Inflammatory macrophage (primary cell): ENCODE data around the gene SIAH2.
"Not testable (repeated sequence)": the region's sequence is repeated elsewhere in the genome, so short reads cannot be mapped to it uniquely, and the experiment has no call there.

Experiments
- DNase-seq, 2 donors: peaks; one replicate each; pipeline ENCODE4 v3.0.0-alpha.2; 2020 to 2022
- total RNA-seq, 18 experiments: gene quantifications; one replicate each; lab custom pipeline; 2026; ENCODE audit warnings: mixed read lengths in 6 of 18, inconsistent platforms in 2 of 18; lab: John Stamatoyannopoulos, UW

Gene SIAH2, protein sequence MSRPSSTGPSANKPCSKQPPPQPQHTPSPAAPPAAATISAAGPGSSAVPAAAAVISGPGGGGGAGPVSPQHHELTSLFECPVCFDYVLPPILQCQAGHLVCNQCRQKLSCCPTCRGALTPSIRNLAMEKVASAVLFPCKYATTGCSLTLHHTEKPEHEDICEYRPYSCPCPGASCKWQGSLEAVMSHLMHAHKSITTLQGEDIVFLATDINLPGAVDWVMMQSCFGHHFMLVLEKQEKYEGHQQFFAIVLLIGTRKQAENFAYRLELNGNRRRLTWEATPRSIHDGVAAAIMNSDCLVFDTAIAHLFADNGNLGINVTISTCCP
- 18.3 to 158 (median 25.1) reads per million in 18 experiments for total RNA-seq

DNA sequence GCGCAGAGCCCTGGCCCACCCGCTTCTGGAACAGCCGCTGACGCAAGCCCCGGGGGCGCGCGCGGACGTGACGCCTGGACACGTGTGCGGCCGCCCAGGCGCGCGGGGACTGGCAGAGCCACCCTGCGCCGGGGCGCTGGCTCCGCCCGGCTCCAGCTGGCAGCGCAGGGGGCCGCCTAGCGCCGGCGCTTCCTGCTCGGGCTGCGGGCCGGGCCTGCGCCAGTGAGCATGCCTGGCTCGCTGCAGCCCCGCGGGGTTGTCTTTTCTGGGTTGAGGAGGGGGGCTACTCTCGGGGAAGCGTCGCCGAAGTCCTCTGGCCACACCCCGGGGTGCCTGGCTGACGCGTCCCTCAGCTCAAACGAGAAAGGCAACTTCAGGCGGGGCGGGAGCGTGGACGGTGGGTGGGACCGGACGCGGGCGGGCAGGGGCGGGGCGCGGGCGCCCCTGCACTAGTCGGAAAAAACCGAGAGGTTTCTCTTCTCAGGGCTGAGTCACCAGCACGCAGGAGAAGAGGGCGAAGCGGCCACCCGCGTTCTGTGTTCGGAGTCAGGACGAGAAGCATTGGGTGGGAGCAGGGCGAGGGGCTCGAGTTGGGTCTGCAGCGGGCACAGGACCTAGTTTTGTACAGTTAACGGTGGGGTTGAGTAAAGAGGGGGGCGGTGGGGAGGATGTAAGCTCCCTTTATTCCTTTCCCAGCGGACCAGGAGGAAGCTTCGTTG, at the start of gene SIAH2:
Gene SIAH2, minus strand, starts transcription at position 48 of the 719 bp plus-strand sequence. CDS start 320 bp downstream, outside the sequence.
- peak; percentile 92 to 97 for DNase-seq

DNA sequence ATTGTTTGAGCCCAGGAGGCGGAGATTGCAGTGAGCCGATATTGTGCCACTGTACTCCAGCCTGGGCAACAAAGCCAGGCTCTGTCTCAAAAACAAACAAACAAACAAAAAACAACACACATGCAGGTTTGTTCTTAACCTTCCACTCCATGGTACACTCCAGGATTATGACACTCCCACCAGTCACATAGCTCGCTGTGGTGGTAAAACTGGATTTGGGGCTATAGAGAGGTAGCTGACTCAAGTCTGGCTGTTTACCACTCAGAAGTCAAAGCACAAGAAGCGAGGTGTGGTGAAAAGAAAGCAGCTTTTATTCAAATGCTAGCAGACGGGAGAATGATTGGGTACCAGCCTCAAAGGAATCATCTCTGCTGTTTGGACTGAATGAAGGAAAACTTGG, 49.0 kb upstream of the SIAH2 start:
- no peak for DNase-seq

DNA sequence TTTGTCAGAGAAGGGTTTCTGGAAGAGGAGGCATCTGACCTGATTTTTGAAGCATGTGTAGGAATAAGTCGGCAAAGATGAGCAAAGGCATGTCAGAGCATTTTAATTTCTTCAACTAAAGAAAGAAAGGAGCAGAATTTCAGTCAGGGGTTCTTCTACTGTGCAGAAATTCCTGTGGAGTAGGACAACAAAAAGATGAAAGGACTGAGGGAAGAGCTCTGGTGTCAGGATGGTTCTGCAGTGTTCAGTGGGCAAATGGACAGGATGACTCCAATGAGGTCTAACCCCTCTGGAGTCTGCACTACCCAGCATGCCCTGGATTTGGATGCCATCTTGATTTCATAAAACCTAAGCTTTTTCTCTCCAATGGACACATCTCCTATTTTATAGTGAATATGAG, 47.7 kb upstream of the SIAH2 start:
- no peak for DNase-seq

DNA sequence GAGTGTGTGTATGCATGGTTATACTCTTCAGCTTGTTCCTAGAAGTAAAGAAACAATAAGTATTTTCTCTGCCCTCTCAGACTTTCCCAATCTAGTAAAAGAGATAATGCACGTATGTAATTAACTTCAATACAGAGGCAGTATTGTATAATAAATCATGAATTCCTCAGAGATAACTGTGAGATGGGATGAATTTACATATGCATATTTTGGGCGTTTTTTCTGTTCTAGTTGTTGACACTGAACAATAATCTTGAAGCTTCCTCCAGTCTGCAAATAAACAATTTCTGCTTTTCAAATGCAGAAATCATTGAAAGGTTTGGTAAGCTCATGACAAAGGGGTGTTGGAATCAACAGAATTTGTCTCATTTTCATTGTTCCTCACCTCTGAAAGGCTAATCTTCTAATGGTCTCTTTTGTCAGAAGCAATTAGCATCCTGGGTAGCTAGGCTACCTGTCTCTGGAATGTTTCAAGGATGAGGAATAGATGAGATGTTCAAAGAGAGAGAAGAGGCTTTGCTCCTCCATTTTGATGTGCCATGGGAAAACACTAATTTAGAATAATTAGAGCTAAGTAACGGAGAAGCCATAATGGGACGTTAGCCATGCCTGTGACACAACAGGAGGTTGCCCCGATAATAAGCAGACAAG, 43.3 kb upstream of the SIAH2 start:
- DNase-seq, result no peak

DNA sequence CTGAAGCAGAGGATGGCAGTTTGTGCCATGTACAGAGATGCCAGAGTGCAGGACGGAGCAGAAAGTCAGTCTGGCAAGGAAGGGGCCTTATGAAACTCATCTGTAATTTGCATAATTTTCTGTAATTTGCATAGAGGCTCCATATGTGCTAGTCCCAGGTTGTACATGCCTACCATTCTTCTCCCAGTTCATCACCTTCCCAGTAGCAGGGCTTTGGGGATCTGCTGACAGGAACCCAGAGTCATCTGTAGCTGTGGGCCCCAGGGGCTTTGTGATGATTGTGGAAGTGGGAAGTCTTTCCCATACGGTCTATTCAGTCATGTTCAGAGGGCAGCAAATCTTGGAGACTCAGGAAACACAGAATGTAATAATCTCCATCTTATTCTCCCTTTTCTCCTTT, 42.4 kb upstream of the SIAH2 start:
- DNase-seq, result no peak

DNA sequence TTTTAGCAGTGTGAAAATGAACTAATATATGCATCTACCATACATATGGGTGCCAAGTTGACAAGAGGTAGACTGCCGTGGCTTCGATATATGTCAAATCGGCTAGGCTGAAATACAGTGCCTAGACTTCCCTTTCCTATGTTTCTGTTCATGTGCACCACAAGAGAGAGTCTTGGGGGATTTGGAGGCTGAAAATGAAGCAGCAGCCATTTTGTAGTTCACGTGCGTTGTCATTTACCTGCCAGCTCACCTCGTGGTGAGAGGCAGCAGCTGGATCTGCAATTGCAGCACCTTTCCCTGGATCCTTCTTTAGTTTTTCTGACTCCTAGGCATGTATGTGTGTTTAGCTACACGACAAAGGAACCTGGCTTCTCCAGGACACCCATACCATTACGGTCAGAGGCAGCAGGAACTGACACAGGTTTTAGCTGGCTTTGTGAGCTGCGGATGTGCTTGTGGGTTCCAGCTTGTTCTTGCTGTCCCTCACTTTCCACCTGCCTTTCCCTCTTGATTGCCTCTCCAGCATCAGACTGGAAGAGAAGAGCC, 40.5 kb upstream of the SIAH2 start:
- DNase-seq, result no peak

DNA sequence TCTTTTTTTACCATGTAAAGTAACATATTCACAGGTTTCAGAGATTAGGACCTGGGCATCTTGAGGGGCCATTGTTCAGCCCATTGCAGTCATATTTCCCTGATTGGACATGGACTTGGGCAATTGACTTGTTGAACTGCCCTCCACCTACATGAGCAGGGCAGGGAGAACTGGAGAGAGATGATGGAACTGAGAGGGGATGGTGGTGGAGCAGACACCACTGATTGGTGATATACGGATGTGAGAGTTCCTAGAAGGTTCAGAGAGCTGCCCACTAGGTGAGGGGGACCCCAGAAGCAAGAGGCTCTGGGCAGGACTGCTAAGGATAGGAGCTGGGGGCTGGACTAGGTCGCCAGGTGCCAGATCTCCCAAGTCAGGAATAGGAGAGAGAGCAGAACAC, 37.8 kb upstream of the SIAH2 start:
- DNase-seq, result no peak

DNA sequence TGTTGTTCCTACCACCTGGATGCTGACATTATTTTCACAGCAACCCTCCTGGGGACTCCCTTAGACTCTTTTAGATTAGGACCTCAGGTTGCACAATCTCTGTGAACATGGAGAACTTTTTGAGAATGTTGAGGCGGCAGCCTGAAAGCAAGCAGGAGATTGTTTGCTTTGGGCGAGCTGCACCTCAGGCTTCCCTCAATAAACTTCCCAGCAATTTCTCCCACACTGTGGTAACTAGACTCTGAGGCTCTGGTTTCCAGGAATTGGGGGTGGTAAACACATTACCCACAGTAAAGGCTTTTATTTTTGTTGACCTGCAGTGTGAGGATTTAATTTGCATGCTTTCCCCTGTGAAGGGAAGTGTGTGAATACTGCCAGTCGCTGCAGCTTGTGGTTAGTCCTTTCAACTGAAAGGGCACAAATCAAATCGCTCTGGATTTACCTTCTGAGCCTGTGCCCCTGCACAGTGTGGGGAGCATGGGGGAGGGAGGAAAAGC, 35.2 kb upstream of the SIAH2 start:
- DNase-seq, result no peak

DNA sequence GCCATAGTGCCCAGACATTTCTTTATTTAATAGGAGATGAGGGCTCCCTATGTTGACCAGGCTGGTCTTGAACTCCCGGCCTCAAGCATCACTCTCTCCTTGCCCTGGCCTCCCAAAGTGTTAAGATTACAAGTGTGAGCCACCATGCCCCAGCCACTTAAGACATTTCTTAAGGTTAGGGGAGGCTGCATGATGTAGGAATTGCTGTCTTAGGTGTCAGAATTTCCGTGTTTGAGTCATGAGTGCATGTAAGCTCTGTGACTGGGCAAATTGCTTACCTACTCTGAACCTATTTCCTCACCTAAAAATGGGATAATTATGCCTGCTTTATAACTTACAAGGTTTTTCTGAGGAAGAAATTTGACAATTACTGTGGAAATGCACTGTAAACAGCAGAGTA, 34.2 kb upstream of the SIAH2 start:
- no peak for DNase-seq

DNA sequence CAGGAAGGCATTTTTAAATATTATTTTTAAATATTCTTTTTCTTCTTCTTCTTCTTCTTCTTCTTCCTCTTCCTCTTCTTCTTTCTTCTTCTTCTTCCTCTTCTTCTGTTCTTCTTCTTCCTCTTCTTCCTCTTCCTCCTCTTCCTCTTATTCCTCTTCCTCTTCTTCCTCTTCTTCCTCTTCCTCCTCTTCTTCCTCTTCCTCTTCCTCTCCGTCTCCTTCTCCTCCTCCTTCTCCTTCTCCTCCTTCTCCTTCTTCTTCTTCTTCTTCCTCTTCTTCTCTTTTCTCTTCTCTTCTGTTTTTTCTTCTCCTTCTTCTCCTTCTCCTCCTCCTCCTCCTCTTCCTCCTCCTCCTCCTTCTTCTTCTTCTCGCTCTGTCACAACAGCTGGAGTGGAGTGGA, 33.6 kb upstream of the SIAH2 start:
- DNase-seq, result not testable (repeated sequence)

DNA sequence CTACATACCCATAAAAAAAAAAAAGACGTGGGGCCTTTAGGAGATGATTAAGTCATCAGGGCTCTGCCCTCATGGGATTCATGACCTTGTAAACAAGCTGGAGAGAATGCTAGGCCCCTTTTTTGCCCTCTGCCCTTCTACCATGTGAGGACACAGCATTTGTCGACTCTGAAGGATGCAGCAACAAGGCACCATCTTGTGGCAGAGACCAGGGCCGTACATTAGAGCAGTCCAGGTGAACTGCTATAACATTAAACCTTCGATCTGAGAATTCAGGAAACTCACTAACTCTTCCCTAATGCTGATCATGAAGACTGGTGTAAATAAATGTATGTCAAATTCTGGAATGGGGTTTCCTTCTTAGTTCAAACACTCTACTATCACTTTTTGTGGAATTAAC, 30.7 kb upstream of the SIAH2 start:
- DNase-seq, result no peak

DNA sequence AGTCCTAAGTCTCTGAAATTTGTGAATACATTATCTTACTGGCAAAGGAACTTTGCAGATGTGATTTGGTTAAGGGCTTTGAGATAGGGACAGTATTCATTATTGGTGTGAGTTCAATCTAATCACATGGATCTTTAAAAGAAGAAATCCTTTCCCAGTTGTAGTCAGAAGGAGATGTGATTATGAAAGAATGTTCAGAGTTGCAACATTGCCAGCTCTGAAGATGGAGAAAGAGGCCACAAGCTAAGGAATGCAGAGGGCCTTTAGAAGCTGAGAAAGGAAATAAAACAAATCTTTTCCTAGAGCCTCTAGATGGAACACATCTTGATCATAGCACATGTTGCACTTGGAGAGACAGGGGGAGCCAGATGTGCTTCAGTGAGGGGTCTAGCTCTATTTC, 27.7 kb upstream of the SIAH2 start:
- DNase-seq, result no peak

DNA sequence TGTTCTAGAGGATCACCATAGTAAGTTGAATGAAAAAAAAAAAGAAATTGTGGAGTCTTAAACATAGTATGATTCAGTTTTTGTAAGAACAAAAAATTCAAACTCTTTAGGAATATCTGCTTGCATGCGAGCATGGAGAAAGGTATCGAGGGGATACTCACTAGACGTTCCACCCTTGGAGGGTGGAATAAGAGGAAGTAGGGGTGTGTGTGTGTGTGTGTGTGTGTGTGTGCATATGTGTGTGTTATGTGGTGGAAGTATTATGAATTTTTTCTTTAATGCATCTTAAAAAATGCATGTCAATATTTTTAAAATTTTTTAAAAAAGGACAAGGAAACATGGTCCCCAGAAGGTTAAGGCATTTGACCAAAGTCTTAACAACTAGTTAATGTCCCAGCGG, 26.5 kb upstream of the SIAH2 start:
- peak in 1 of 2 donors; percentile 10 for DNase-seq

DNA sequence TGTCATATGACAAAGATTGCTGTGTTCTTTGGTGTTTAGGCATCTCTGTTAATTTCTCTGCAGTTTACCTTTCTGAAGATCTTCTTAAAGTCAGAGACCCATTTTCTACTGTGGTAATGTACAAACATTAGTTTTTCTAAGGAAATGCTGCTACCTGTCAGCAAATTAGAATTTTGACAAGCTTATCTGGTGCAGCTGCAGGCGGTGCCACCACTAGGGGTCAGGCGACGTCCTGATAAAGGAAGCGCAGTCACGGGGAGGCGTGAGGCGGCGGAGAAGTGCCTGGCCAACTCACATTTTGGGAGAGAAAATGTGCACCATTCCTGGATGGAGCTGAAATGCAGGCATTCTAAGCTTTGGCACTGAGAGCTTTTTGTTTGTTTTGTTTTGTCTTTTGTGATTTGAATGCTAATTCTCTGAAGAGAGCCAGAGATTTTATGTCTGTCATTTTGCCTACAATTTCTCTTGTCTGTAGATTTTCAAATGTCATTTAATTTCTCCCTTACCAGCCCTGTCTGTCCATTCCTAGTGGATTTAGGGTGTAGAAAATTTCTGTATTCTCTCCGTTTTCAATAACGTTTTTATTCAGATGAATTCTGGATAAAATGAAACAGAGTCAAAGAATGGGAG, 24.9 kb upstream of the SIAH2 start:
- peak; percentile 70 to 86 for DNase-seq

DNA sequence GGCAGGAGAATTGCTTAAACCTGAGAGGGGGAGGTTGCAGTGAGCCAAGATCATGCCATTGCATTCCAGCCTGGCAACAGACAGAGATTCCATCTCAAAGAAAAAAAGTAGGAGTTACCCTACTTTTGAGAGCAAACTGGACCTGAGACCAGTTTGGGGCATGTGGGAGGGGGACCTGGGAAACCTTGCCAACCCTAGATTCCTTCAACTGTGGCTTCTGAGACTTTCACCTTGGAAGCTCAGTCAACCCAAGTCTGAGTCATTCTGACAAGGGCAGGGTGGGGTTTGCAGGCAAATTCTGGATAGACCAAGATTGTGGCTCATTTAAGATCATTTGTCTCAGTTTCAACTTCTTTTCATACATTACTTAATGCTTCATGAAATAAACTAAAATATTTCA, 23.8 kb upstream of the SIAH2 start:
- DNase-seq, result no peak

DNA sequence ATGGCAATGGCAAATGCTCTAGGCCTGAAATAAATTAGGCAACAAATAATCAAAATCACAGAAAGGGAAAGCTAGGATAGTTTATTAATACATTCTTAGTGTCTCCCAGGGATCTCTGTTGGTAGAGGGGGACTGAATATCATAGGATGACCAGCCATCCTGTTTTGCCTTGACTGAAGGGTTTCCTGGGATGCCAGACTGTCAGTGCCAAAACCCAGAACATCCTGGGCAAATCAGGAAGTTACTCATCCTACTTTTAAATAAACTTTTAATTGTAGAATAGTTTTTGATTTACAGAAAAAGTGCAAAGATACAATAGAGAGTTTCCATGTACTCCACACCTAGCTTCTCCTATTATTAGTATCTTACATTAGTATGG, 21.8 kb upstream of the SIAH2 start:
- DNase-seq, result no peak

DNA sequence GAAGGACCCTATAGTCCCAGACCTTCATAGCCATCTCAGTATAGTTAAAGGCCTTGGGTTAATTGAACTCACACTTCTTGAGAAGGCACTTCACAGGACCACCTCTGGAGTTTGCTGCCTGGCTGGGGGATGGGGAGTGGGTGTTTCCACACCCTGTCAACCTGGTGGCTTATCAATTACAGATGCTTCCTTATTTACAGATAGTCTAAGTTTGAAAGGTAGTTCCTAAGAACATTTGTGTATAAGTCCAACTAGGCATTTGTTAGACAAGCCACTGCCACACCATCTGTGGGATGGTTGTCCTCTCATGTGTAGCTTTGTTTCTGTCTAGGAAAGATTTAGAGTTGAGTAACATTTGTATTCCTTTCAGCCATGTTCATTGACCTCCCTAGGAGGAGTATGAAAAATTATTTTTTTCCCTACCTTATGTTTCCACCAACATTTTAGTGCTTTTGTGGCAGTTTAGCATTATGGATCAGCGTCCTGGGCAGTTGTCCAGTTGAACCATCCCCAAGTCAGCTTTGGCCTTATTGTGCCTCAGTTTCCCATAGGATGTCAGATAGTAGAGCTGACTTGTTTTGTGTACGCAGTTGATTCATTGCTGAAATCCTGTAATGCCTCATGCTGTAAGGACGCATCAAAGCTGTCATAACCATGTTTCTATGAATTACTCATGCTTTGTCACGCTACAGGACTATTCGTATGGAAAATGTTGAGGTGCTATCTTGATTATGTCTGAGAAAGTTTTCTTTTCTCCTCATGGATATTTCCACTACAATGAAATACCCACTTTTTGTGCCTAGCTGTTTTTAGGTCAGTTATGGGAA, 21.2 kb upstream of the SIAH2 start:
- DNase-seq, result no peak

DNA sequence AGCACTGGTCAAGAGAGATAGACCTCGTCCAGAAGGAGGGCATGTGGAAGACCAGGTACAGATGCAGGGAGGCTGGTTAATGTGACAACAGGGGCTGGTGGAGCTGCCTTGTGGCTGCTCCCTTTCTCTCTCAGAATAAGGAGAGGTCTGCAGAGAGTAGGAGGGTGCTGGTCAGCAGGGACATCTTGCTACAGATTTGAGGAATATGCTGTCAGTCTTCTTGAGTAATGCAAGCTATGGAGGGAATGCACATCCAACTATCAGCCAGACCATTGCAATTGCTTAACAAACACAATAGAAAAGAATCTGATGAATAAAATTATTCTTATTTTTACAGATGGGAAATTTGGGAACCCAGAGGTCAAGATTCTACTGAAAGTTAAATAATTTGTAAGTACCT, 20.3 kb upstream of the SIAH2 start:
- no peak for DNase-seq

DNA sequence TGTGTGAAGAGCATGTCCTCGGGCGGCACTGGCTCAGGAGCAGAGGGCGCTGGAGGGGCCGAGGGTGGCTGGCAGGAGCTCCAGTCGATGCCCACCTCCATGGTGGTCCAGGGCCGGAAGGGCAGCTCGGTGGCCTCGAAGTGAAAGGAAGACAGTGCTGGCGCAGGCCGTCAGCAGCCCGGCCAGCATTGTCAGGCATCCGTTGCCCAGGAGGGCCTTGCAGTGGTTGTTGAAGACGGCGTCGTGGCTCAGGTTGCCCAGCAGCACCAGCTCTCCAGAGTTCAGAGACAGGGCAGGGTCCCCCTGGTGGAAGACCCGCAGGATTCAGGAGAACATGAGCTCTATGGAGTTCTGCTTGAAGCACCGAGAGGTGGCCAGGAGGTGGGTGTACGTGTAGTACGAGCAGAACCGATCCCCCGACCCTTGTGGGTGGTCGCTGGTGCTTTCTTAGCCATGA, 16.5 kb upstream of the SIAH2 start:
- DNase-seq, result no peak

DNA sequence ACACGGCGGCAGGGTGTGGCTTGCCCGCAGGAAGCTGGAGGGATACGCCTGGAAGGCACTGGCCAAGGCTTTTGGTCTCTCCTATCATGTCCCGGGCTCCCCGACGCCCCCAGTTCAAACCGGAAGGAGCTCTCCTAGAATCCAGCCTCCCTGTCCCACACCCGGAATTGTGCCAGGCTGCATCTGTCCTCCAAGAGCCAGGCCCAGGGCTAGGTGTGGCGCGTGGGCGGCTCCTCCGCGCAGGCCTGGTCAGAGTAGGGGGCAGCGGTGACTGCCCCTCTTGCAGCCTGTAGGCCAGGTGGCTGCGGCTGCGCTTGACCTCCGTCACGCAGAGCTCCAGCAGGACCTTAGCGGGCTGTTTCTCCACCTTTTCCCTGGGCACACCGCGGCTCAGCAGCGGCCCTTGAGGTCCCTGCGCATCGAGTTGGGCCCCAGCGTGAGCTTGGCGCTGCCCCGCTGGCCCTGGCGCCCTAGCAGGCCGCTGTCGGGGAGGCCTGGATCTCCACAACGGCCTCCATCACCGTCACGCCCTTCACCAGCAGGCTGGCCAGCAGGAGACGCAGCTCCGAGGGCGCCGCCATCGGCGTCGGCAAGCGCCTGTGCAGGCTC, 15.9 kb upstream of the SIAH2 start:
- no peak for DNase-seq

DNA sequence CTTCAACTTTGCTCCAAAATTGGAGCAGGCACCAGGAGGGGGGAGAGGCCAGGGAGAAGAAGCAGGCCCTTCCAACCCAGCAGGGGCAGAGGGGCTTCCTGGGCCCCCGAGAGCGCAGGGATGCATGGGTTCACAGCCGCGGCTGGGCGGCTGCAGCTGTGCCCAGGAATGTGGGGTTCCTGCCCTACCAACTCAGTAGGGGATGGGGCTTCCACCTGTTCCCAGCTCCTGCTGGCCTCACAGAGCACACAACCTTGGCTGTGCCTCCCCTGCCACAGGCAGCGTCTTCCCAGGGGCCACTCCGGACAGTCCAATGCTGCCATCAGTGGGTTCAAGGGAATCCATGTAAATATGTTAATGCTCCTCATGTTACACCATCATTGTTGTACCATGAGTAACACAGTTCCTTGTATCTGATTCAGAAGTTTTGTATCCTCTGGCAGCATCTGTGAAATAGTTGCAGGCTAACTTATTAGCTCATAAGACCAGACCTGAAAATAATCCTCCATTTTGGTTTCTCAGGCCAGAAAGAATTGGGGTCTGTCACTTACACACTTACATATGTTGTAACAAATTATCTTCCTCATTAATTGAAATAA, 12.1 kb upstream of the SIAH2 start:
- DNase-seq, result no peak
